WERI-Rb-1 (cell line): Measurements from ENCODE around the gene BMPR1A.
A peak's percentile ranks its signal among the peaks of the same experiment; 100 is the strongest.

ENCODE experiments used
- DNase-seq: peaks from one replicate; pipeline ENCODE4 v3.0.0-alpha.2; 2020
- H3K27ac ChIP-seq: fragments of 250-450 bp; sonication (Bioruptor Pico); 2 replicates; pipeline ENCODE4 v1.5.1; 2020; ENCODE audit warnings: mild to moderate bottlenecking, moderate library complexity
- H3K27me3 ChIP-seq: fragments of 250-450 bp; sonication (Bioruptor Pico); 2 replicates; pipeline ENCODE4 v1.5.1; 2021; ENCODE audit warnings: mild to moderate bottlenecking, low read depth, moderate library complexity; ENCODE audit not compliant: insufficient read depth, severe bottlenecking
- H3K36me3 ChIP-seq: fragments of 250-450 bp; sonication (Bioruptor Pico); 2 replicates; pipeline ENCODE4 v1.5.1; 2020; ENCODE audit warnings: mild to moderate bottlenecking, moderate library complexity
- H3K4me3 ChIP-seq: 2 replicates; pipeline ENCODE4 v1.5.1; 2011; ENCODE audit warnings: low read depth, mild to moderate bottlenecking, control low read depth, low read length
- H3K9me3 ChIP-seq: fragments of 250-450 bp; sonication (Bioruptor Pico); 2 replicates; pipeline ENCODE4 v1.5.1; 2021; ENCODE audit warnings: mild to moderate bottlenecking, moderate library complexity; ENCODE audit not compliant: severe bottlenecking
- CTCF ChIP-seq: IDR thresholded peaks from 2 replicates; pipeline ENCODE4 v1.5.1; 2011; ENCODE audit warnings: low read depth, mild to moderate bottlenecking, control low read depth, inconsistent platforms, low read length

Gene BMPR1A

GRCh38 chr10:86759073-86759672 lies 2.8 kb downstream of the BMPR1A start:
- H3K36me3 ChIP-seq: peaks cover 6% of the 10 kb centered on the region
- H3K4me3 ChIP-seq: 0 out of 2 replicates have a peak overlapping the region, but pooled peaks have one; percentile 4
- TF ChIP-seq CTCF: no peak

GRCh38 chr10:86763404-86763803 lies 7.0 kb downstream of the BMPR1A start:
- Histone ChIP-seq H3K36me3 (peaks cover 3% of the 10 kb centered on the region), H3K4me3 (no peak overlapping the region), H3K27ac (no peak overlapping the region), H3K27me3 (no peaks in the 10 kb centered on the region), H3K9me3 (no peaks in the 10 kb centered on the region)
- no peak for TF ChIP-seq CTCF
- no peak for DNase-seq

More at GRCh38 chr10:86759073-86759672, 2.8 kb downstream of the BMPR1A start:
- no peak for DNase-seq
- Histone ChIP-seq H3K27me3 (no peaks in the 10 kb centered on the region), H3K27ac (no peak overlapping the region), H3K9me3 (no peaks in the 10 kb centered on the region)

- Histone ChIP-seq H3K9me3 (no peaks in the 10 kb centered on the region), H3K27ac (no peak overlapping the region), H3K4me3 (no peak overlapping the region), H3K36me3 (peaks cover 3% of the 10 kb centered on the region), H3K27me3 (no peaks in the 10 kb centered on the region)
- no peak for DNase-seq
- TF ChIP-seq CTCF: no peak
Measured at GRCh38 chr10:86765548-86765947, 9.1 kb downstream of the BMPR1A start.

- no peak overlapping the region for H3K4me3 ChIP-seq
- H3K36me3 ChIP-seq: no peaks in the 10 kb centered on the region; the same call in 1 of the 2 replicates
- H3K27me3 ChIP-seq: no peaks in the 10 kb centered on the region
- peak overlapping the region; percentile 28; the same call in 1 of the 2 replicates for H3K27ac ChIP-seq
- no peak for DNase-seq
- TF ChIP-seq CTCF: no peak
- H3K9me3 ChIP-seq: no peaks in the 10 kb centered on the region
Measured at GRCh38 chr10:86768412-86769062, 12.1 kb downstream of the BMPR1A start.

GRCh38 chr10:86769991-86770390 lies 13.6 kb downstream of the BMPR1A start:
- Histone ChIP-seq H3K36me3 (no peaks in the 10 kb centered on the region), H3K9me3 (no peaks in the 10 kb centered on the region), H3K27ac (no peak overlapping the region), H3K4me3 (no peak overlapping the region), H3K27me3 (no peaks in the 10 kb centered on the region)
- no peak for TF ChIP-seq CTCF
- no peak for DNase-seq
